T-helper 2 cell treated with Interferon-gamma antibody and Interleukin-4, amounts not matched to agents 5 μg/mL and 100 μg/mL, for 36 hours (primary cell): ENCODE results near the gene RABGGTB.
"Not testable (repeated sequence)": the region's sequence is repeated elsewhere in the genome, so short reads cannot be mapped to it uniquely, and the experiment has no call there.

ENCODE experiments used
- DNase-seq: peaks from one replicate; pipeline ENCODE4 v3.0.0; 2021; ENCODE audit warnings: low spot score
- H3K27ac Mint-ChIP-seq: one replicate; pipeline ENCODE4 v1.8.0; 2021; ENCODE audit warnings: mild to moderate bottlenecking, mixed read lengths
- H3K27me3 Mint-ChIP-seq: one replicate; pipeline ENCODE4 v1.8.0; 2021; ENCODE audit warnings: low read depth, mixed read lengths
- H3K36me3 Mint-ChIP-seq: one replicate; pipeline ENCODE4 v1.8.0; 2021; ENCODE audit warnings: low read depth, mixed read lengths
- H3K4me1 Mint-ChIP-seq: one replicate; pipeline ENCODE4 v1.8.0; 2021; ENCODE audit warnings: low read depth, mixed read lengths
- H3K4me3 Mint-ChIP-seq: one replicate; pipeline ENCODE4 v1.8.0; 2022; ENCODE audit warnings: mild to moderate bottlenecking, moderate library complexity, mixed read lengths
- H3K9me3 Mint-ChIP-seq: one replicate; pipeline ENCODE4 v1.8.0; 2021; ENCODE audit warnings: mixed read lengths

Gene RABGGTB

DNA sequence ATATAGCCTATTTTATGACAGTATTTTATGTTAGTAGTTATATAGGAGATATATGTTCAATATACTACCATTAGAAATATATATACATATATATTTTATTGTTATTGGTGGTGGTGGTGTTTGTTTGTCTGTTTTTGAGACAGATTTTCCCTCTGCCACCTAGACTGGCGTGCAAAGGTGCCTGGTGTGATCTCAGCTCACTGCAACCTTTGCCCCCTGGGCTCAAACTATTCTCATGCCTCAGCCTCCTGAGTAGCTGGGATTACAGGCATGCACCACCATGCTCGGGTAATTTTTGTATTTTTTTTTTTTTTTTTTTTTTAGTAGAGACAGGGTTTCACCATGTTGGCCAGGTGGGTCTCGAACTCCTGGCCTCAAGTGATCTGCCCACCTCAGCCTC, 24.1 kb downstream of the RABGGTB start:
- H3K4me3 Mint-ChIP-seq, result not testable (repeated sequence)

DNA sequence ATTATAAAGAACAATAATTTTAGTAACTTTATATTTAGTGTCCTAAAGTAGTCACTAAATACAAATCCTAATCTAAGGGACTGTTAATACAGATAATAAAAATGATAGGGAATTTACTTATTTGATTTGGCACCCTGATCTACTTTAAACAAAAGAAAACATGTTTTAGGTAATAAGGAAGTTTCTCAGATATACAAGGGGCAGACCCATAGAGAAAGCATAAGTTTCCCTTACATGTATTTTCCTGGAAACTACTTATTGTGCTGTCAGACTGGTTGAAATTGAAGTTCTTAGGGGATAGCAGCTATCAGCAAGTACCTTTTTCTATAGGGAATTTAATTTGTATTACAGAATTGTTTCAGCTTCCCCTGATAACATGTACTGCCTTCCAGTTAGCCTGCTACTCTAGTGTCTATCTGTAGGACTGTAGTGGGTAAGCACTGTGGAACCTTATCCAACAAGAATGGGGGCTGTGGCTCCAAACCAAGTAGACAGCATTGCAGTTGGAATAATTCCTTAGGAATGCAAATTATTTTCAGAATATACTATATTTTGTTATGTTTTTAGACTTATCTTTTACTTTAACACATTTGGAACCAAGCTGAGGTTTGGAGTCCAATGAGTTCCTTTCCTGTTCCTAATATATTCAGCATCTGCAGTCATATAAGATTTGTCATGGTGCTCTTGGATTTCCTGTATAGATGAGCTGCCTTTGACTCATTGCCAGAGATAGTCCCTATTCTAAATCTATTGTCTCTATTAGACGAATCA, 25.3 kb downstream of the RABGGTB start:
- Mint-ChIP-seq H3K4me3 (no peak overlapping the region), H3K9me3 (no peaks in the 10 kb centered on the region), H3K36me3 (no peaks in the 10 kb centered on the region), H3K27me3 (no peaks in the 10 kb centered on the region), H3K27ac (no peak overlapping the region), H3K4me1 (no peaks in the 10 kb centered on the region)
- DNase-seq, result no peak

More for the DNA sequence above, 24.1 kb downstream of the RABGGTB start:
- H3K36me3 Mint-ChIP-seq, H3K9me3 Mint-ChIP-seq, H3K4me1 Mint-ChIP-seq, DNase-seq, H3K27ac Mint-ChIP-seq, H3K27me3 Mint-ChIP-seq: not testable (repeated sequence)

- no peaks in the 10 kb centered on the region for H3K4me1 Mint-ChIP-seq
- no peaks in the 10 kb centered on the region for H3K27me3 Mint-ChIP-seq
- H3K36me3 Mint-ChIP-seq, result no peaks in the 10 kb centered on the region
- no peaks in the 10 kb centered on the region for H3K9me3 Mint-ChIP-seq
- no peak for DNase-seq
- H3K27ac Mint-ChIP-seq, result no peak overlapping the region
- no peak overlapping the region for H3K4me3 Mint-ChIP-seq
Observed at GRCh38 chr1:75812065-75812464, 26.0 kb downstream of the RABGGTB start.

DNA sequence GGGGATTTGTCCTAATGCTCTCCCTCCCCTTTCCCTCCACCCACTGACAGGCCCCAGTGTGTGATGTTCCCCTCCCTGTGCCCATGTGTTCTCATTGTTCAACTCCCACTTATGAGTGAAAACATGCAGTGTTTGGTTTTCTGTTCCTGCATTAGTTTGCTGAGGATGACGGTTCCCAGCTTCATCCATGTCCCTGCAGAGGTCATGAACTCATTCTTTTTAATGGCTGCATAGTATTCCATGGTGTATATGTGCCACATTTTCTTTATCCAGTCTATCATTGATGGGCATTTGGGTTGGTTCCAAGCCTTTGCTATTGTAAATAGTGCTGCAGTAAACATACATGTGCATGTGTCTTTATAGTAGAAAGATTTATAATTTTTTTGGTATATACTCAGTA, 37.5 kb downstream of the RABGGTB start:
- H3K4me3 Mint-ChIP-seq, H3K27ac Mint-ChIP-seq, H3K27me3 Mint-ChIP-seq, H3K9me3 Mint-ChIP-seq, DNase-seq, H3K4me1 Mint-ChIP-seq, H3K36me3 Mint-ChIP-seq: not testable (repeated sequence)

DNA sequence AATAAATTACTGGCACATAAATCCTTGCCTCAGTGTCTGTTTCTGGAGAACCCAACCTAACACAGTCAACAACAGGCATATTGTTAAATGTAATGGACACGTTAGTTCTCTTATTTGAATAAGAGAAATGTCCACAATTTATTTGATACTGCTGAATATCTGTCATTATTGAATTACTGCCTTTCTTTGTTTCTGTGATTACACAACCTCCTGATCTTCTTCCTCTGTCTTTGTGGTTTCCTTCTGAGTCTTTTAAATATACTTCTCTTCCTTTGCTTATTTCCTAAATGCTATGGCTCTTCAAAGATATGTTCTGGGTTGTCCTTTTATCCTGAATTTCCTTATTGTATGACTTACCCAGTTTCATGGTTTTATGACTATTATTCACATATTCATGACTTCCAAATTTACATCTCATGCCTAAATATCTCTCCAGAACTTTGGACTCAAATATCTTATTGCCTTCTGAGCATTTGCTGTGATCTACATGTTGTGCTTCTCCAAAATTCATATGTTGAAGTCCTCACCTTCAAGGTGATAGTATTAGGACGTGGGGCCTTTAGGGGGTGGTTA, 50.6 kb downstream of the RABGGTB start:
- no peaks in the 10 kb centered on the region for H3K36me3 Mint-ChIP-seq
- no peaks in the 10 kb centered on the region for H3K27me3 Mint-ChIP-seq
- no peak overlapping the region for H3K27ac Mint-ChIP-seq
- peaks cover 18% of the 10 kb centered on the region for H3K9me3 Mint-ChIP-seq
- H3K4me3 Mint-ChIP-seq, result no peak overlapping the region
- no peaks in the 10 kb centered on the region for H3K4me1 Mint-ChIP-seq
- DNase-seq, result no peak

DNA sequence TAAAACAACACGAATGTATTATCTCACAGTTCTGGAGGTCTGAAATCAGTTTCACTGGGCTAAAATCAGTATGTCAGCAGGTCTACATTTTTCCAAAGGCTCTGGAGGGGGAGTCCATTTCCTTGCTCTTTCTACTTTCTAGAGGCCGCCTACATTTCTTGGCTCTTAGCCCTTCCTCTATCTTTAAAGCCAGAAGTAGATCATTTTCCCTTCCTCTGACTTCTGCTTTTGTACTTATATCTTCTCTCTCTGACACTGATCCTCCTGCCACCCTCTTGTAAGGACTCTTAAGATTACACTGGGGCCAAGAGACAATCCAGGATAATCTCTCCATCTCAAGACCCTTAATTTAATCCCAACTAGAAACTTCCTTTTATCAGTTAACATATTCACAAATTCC, 52.0 kb downstream of the RABGGTB start:
- H3K27me3 Mint-ChIP-seq, result no peaks in the 10 kb centered on the region
- H3K4me3 Mint-ChIP-seq, result no peak overlapping the region
- H3K4me1 Mint-ChIP-seq, result no peaks in the 10 kb centered on the region
- DNase-seq, result no peak
- no peaks in the 10 kb centered on the region for H3K36me3 Mint-ChIP-seq
- no peak overlapping the region for H3K27ac Mint-ChIP-seq
- peaks cover 13% of the 10 kb centered on the region for H3K9me3 Mint-ChIP-seq

GRCh38 chr1:75841421-75841820, 55.4 kb downstream of the RABGGTB start:
- H3K27me3 Mint-ChIP-seq, result no peaks in the 10 kb centered on the region
- H3K4me1 Mint-ChIP-seq, result no peaks in the 10 kb centered on the region
- H3K27ac Mint-ChIP-seq, result no peak overlapping the region
- DNase-seq, result no peak
- no peaks in the 10 kb centered on the region for H3K36me3 Mint-ChIP-seq
- H3K9me3 Mint-ChIP-seq, result peaks cover 4% of the 10 kb centered on the region
- no peak overlapping the region for H3K4me3 Mint-ChIP-seq
